Activated CD8-positive, alpha-beta memory T cell treated with anti-CD3 and anti-CD28 coated beads for 36 hours (primary cell): ENCODE measurements around the gene EDN2. TPM values are rescaled to one million over a fixed set of nuclear protein-coding genes. Genes with fewer than 3 reads are reported as not detected.

Source experiments
- CTCF ChIA-PET: fragments of 350-600 bp; sonication (Branson Sonifier 250); formaldehyde crosslinking; loops from one replicate; lab custom pipeline; 2021; ENCODE audit warnings: antibody characterized with exemption; lab: Charles Lee
- POLR2A ChIA-PET: fragments of 350-600 bp; sonication (Branson Sonifier 250); formaldehyde crosslinking; loops from one replicate; lab custom pipeline; 2021; ENCODE audit warnings: antibody characterized with exemption; lab: Charles Lee
- total RNA-seq, 2 experiments: library from RNA; stranded (reverse); gene quantifications; one replicate each; pipeline ENCODE4 v1.2.3, GENCODE V29; 2021

The EDN2 gene
- total RNA-seq, 2 experiments from 2014 or later, result not detected

GRCh38 chr1:41501581-41501980 is 17.1 kb upstream of the EDN2 start:
- ChIA-PET CTCF (interaction anchor here (1.2 kb wide), 1 partner anchor 15 kb away, joined by 5 read pairs; no protein-coding TSS in a partner anchor), POLR2A (no interaction called here)

DNA sequence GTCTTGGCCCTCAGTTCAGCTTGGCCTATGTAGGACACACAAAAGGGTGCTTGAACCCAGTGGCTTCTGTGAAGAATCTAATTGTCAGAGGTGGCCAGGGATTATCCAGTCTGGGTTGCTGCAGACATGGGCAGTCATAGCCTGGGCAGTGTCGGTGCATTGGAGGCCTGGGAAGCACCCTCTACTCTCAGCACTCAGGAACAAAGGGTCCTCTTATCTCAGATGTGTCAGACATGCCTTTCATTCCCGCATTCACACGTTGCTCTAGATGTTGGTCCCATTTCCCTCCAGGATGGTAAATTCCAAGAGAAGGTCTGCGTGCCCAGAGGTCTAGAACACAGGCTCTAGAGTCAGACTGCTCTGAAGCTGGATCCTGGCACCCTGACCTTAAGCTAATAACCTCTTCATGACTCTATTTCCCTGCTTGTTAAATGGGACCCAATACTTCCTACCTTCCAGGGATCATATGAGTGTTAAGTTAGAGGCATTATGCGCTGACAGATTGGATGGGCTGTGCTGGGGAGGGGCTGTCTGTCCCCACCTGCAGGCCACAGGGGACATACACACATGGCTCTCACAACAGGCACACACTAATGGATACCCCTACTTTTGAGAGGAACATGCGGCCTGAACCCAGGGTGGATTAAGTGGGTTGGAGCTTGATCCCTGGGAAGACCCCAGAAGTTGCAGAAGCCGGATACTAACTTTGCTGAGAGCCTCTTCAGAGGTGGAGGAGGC is 16.5 kb upstream of the EDN2 start:
- POLR2A ChIA-PET, result no interaction called here
- CTCF ChIA-PET, result interaction anchor here (1.2 kb wide), 1 partner anchor 16 kb away, joined by 5 read pairs; no protein-coding TSS in a partner anchor

- ChIA-PET POLR2A (no interaction called here), CTCF (no interaction called here)
These were observed 15.9 kb upstream of the EDN2 start for GRCh38 chr1:41500378-41500777.

DNA sequence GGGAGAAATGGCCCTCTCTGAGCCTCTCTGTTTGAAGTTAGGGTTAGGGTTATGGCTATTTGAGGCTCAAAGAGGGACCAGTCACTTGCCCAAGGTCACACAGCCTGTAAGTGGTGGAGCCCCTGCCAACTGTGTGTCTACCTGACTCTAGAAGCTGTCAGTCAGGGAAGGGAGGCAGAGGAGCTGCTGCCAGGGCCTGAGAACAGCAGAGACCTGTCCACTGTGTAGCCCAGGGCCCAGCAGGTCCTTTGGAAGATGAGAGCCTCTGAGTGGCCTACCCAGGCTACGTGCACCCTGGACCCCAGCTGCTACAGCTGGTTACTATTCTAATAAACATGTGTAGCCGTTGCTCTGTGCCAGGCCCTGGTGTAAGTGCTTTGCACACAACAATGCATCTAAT is 15.1 kb upstream of the EDN2 start:
- ChIA-PET POLR2A (no interaction called here), CTCF (no interaction called here)

- CTCF ChIA-PET, result no interaction called here
- POLR2A ChIA-PET, result no interaction called here
These were observed 14.3 kb upstream of the EDN2 start for GRCh38 chr1:41498804-41499203.

DNA sequence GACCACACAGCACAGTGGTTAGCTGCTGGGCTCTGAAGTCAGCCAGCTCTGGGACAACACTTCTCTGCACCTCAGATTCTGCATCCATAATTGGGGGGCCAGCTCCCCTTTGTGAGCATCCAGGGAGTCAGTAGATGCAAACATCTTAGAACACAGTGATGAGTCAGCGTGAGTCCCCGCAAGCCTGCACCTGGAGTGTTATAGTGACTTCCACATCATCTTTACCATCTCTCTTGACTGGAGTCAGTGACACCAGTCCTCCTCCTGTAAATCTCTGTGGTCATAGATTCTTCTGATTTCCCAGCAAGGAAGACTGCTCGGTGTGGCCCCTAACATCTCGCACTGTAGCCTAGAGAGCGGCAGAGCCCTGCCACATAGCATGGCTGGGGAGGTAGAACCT is 13.9 kb upstream of the EDN2 start:
- CTCF ChIA-PET, result interaction anchor here (0.7 kb wide), 1 partner anchor 91 kb away, joined by 3 read pairs; no protein-coding TSS in a partner anchor
- POLR2A ChIA-PET, result no interaction called here

DNA sequence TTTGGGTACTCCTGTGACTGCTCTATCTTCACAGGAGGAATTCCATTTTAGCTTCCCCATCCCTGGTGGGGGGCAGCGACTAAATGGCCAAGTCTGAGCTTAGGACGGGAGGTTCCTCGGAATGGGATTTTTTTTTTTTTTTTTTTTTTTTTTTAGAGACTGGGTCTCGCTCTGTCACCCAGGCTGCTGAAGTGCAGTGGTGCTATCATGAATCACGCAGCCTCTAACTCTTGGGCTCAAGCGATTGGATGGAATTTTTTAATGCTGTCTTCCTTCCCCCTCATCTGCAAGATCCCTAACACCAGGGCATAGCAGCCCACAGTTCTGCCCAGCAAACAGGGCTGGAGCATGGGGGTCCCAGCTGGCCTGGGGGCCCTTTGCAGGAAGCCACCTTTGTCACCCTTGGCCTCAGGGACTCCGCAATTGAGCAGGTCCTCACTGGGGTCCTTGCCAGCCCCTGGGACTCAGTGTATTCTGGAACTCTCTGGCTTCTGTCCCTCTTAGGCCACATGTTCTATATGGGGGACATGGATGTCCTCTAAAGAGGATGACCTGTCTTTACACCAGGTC is 13.1 kb upstream of the EDN2 start:
- CTCF ChIA-PET, result interaction anchor here (0.6 to 0.7 kb wide), 2 partner anchors 90 to 320 kb away, joined by 3 to 4 read pairs; no protein-coding TSS in a partner anchor
- POLR2A ChIA-PET, result no interaction called here

- ChIA-PET POLR2A (interaction anchor here (0.6 kb wide), 2 partner anchors 880 to 1272 kb away, joined by 5 to 9 read pairs; no protein-coding TSS in a partner anchor), CTCF (interaction anchor here (0.6 to 1.1 kb wide), 2 partner anchors 271 to 321 kb away, joined by 3 to 4 read pairs; no protein-coding TSS in a partner anchor)
These were observed 12.6 kb upstream of the EDN2 start for GRCh38 chr1:41497056-41497440.

GRCh38 chr1:41496080-41497055 is 11.9 kb upstream of the EDN2 start:
- ChIA-PET CTCF (interaction anchor here (1.1 kb wide), 1 partner anchor 271 kb away, joined by 3 read pairs; no protein-coding TSS in a partner anchor), POLR2A (interaction anchor here (0.6 kb wide), 2 partner anchors 880 to 1272 kb away, joined by 5 to 9 read pairs; no protein-coding TSS in a partner anchor)

GRCh38 chr1:41495210-41495948 is 10.9 kb upstream of the EDN2 start:
- CTCF ChIA-PET, result no interaction called here
- POLR2A ChIA-PET, result no interaction called here

GRCh38 chr1:41494351-41495209 is 10.1 kb upstream of the EDN2 start:
- POLR2A ChIA-PET, result no interaction called here
- CTCF ChIA-PET, result no interaction called here

DNA sequence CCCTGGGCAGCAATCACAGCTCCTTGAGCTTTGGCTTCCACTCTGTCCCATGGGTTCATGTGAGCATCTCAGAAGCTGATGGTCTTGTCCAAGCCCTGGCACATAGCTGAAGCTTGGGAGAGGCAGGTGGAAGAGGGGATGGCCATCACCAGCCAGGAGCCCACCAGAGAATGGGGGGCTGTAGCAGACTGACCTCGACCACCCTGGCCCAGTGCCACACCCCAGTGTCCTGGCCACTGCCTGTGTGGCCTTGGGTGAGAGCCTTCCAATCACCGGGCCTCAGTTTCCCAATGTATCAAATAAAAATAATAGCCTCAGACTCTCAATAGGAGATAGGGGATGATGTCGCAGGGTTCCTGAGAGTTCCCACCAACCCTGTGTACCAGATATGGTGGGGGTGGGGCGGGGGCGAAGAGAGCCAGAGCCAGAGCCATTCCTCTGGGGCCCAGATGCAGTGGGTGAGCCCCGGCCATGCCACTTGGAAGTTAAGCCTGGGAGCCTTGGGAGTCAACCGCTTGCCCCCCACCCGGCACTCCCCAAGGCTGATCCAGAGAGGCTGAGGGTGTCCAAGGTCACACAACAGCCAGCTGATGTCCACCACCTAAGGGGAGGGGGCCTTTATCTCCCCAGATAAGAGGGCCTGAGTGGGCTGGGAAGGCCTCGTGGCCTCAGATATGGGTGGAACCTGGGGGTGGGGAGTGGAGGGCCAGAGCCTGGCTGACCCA is 9.3 kb upstream of the EDN2 start:
- CTCF ChIA-PET, result interaction anchor here (1.4 kb wide), 1 partner anchor 679 kb away, joined by 3 read pairs; no protein-coding TSS in a partner anchor
- POLR2A ChIA-PET, result no interaction called here

- CTCF ChIA-PET, result interaction anchor here (1.4 kb wide), 1 partner anchor 680 kb away, joined by 3 read pairs; no protein-coding TSS in a partner anchor
- POLR2A ChIA-PET, result no interaction called here
These were observed 8.6 kb upstream of the EDN2 start for GRCh38 chr1:41493117-41493536.

DNA sequence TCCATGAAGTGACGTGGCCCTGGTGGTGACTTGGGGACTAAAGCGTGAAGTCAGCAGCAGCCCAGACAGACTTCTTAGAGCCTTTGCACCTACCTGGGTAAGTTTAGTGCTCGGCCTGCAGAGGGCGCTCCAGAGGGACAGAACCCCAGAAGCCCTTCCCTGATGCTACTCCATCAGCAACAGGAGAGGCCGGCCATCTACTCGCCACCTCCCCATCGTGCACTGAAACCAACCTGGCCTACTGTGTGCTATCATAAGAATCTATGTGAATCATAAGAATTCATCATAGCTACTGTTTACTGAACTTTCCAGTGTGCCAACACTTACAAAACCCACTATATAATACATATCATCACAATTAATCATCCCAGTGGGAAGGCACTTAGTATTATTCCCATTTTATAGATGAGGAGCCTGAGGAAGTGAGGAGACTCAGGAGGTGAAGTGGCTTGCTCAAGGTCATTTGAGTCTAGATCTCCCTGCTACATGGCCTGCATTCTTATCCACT is 7.9 kb upstream of the EDN2 start:
- ChIA-PET POLR2A (no interaction called here), CTCF (interaction anchor here (1.4 to 1.5 kb wide), 3 partner anchors 15 to 680 kb away, joined by 3 to 5 read pairs (median 4); no protein-coding TSS in a partner anchor)

- ChIA-PET POLR2A (no interaction called here), CTCF (interaction anchor here (1.3 to 1.5 kb wide), 2 partner anchors 20 to 25 kb away, joined by 3 to 5 read pairs; no protein-coding TSS in a partner anchor)
These were observed 6.4 kb upstream of the EDN2 start for GRCh38 chr1:41490911-41491310.

- POLR2A ChIA-PET, result no interaction called here
These were observed 5.1 kb upstream of the EDN2 start for GRCh38 chr1:41489561-41489960.

More at GRCh38 chr1:41489561-41489960, 5.1 kb upstream of the EDN2 start:
- CTCF ChIA-PET, result no interaction called here
